GDM1 (cell line): Measurements from ENCODE around the gene STX1B.
"Not testable (repeated sequence)": the region's sequence is repeated elsewhere in the genome, so short reads cannot be mapped to it uniquely, and the experiment has no call there.

ENCODE experiments used
- DNase-seq: peaks from one replicate; lab custom pipeline; 2025; lab: John Stamatoyannopoulos, UW

STX1B gene

DNA sequence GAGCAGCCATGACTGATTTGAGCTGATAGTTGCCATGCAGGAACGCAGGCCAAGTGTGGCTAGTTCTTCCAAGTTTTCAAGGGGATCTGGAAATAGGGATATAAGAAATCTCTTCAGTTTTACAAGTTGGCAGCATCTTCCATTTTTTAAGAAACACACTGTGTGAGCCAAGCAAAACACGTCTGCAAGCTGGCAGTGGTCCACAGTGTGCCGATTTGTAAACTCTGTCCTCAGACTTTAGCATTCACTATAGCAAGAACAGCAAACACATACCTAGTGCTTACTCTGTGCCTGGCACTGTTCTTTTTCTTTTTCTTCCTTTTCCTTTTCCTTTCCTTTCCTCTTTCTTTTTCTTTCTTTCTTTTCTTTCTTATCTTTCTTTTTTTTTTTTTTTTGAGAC is 58.7 kb downstream of the STX1B start:
- DNase-seq, result no peak

DNA sequence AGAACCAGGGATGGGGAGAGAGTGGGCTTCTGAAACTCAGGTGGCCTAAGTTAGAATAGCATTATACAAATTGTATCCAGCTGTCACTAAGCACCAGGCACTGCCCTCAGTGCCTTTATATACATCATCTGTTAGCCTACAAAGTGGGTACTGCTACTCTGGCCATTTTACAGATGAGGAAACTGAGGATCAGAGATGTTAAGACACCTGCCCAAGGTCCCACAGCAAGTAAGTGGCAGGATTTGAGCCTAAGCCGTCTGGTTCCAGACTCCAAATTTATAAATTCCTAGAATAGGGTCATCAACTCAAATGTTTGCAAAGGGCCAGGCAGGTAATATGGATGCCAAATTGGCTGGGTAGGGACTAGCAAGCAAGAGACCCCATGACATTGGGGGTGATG is 59.2 kb downstream of the STX1B start:
- DNase-seq, result no peak

GRCh38 chr16:30950516-30951065 is 59.8 kb downstream of the STX1B start:
- no peak for DNase-seq

- peak; percentile 19 for DNase-seq
Measured at GRCh38 chr16:30949650-30950515, 60.6 kb downstream of the STX1B start.

- peak; percentile 55 for DNase-seq
Measured at GRCh38 chr16:30948667-30949649, 61.5 kb downstream of the STX1B start, which contains the start of gene ORAI3. ORAI3 (plus strand) TSS chr16:30949068; CDS start chr16:30949290, 222 bp downstream.

DNA sequence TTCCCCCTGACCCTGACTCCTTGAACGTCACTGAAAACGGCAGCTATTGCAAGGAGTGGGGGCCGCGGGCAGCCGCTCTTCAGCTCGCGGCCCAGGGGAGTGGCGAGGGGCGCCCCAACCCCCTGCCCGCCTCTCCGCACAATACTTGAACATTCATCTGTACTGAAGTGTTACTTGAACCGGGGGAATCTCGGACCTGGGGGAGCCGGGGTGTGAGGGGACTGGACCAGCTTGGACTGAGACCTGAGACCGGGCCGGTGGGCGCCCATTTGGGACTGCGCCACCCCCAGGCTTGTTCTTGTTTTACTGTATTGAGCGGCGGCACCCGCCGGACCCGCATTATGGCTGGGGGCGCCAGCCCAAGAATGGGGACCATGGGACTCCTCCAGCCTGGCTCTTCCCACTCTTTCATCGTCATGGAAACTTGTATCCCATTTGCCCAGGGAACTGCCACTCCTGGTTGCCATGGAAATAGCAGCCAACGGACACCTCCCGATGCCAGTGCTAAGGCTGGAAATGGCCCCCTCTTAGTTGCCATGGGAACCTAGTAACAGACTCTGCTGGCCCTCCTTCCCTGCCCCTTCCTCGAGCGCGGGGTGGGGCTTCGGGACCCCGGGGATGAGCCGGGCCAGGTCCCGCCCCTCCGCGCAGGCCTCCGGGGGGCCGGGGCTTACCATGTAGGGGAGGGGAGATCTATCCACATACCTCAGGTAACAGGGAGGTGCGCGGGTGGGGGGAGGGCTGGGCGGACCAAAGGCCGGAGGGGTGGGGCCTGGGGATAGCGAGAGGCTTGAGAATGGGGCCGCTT is 62.4 kb downstream of the STX1B start:
- DNase-seq, result no peak

GRCh38 chr16:30947541-30947858 is 62.9 kb downstream of the STX1B start:
- DNase-seq, result no peak

DNA sequence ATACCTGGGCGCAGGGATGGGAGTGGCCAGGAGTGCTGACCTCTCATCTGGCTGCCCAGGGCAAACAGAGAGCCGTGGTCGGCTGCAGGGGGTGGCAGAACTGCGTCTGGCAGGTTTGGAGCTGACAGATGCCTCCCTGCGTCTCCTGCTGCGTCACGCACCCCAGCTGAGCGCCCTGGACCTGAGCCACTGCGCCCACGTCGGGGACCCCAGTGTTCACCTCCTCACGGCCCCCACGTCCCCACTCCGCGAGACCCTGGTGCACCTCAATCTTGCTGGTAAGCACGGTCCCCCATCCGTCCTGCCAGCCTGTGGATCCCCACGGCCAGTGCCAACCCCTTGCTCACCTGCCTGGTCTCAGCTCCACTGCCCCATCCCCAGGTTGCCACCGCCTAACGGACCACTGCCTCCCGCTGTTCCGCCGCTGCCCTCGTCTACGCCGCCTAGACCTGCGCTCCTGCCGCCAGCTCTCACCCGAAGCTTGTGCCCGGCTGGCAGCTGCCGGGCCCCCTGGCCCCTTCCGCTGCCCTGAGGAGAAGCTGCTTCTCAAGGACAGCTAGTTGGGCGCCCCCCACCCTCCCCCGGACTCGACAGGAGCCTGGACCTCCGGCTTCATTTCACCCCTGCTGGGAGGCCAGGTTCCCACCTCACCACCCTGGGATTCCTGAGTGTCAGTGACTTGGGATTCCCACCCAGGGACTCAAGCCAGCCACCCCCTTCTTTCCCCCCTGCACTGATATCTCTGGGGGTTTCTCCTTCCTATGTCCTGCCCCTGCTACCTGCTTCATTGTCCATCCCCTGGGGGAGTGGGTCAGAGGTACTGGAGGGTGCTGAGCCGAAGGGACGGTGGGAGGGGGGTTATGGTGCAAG is 63.5 kb downstream of the STX1B start:
- no peak for DNase-seq

DNA sequence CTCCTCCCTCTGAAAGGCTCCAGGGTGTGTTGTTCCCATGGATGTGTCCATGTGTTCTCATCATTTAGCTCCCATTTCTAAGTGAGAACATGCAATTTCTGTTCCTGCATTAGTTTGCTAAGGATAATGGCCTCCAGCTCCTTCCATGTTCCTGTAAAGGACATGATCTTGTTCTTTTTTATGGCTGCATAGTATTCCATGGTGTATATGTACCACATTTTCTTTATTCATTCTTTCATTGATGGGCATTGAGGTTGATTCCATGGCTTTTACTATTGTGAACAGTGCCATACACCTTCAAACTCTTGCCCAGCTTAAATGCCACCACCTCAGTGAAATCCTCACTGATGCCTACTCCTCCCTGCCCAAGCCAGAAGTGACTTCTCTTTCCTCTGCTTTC is 66.1 kb downstream of the STX1B start:
- no peak for DNase-seq

DNA sequence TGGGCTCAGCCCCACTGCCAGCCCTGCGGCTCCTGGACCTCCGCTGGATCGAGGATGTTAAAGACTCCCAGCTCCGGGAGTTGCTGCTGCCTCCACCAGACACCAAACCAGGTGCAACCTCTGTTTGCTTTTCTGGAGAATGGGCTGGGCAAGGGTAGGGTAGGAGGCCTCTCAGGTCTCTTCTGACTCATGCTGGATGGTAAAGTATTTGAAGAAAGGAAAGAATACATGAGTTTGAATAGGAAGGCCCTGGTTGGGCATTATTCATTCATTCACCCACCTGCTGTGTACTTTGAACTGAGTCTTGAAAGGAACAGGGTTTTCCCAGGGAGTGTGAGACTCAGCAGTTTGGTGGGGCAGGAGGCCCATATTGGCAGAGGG is 68.0 kb downstream of the STX1B start:
- no peak for DNase-seq

DNA sequence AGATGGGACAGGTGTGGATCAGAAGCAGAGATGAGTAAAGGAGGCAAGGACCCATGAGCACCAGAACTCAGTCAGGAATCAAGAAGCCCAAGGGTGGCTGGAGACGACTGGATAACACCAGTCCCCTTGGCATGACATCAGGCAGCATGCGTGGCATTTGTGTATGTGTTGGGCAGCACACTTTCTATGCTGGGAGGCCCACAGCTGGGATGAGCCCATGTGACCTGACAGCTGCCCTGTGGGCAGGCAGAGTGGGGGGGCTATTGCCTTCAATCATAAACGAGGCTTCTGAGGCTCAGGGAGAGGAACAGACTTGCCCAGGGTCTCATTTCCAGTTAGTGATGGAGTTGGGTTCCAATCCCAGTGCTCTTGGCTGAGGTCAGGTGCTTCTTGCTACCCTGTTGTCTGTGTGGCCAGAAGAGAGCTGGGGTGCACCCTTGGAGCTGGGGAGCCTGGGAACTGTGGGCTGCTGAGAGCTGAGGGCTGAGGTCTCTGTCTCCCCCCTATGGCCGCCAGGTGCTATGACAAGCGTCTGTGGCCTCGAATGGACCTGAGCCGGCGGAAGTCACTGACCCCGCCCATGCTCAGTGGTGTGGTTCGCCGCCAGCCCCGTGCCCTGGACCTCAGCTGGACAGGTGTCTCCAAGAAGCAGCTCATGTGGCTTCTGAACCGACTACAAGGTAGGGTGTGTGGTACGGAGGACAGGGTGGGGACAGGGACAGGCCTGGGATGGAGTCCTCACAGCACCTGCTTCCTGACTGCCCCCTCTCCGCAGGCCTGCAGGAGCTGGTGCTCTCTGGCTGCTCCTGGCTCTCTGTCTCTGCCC is 68.6 kb downstream of the STX1B start:
- DNase-seq, result peak; percentile 7

DNA sequence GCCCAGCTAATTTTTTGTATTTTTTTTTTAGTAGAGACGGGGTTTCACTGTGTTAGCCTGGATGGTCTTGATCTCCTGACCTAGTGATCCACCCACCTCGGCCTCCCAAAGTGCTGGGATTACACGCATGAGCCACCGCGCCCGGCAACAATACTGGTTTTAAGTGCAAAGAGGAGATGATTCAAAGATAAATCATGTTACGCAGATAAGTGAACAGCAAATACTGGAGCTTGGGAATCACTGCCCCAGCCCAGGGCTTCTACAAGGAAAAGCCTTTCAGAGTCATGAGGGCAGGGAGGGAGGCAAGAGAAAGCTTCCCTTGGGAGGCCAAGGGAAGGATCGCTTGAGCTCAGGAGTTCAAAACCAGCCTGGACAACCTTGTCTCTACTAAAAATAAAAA is 70.9 kb downstream of the STX1B start:
- DNase-seq, result not testable (repeated sequence)
